Ovary (tissue), 9 donors: ENCODE data around the gene DHX38. TPM values are rescaled to one million over a fixed set of nuclear protein-coding genes. Genes with fewer than 3 reads are reported as not detected.

Experiments
- DNase-seq, 5 donors: peaks; one replicate each; pipeline ENCODE4 v3.0.0-alpha.2; 2019 to 2020
- H3K27ac ChIP-seq, 2 donors: fragments of 200-600 bp; one replicate each; pipeline versions ENCODE4 v1.5.1 to v1.8.0; 2019 to 2022
- H3K27me3 ChIP-seq: fragments of 200-600 bp; one replicate; pipeline ENCODE4 v1.8.0; 2022
- H3K36me3 ChIP-seq: fragments of 200-600 bp; sonication (generic); one replicate; pipeline ENCODE4 v1.5.1; 2019
- H3K4me1 ChIP-seq: one replicate; pipeline ENCODE4 v1.8.1; 2013; ENCODE audit warnings: mild to moderate bottlenecking, moderate library complexity; ENCODE audit not compliant: insufficient read depth
- H3K4me3 ChIP-seq: fragments of 200-600 bp; sonication (generic); one replicate; pipeline ENCODE4 v1.5.1; 2017
- H3K9me3 ChIP-seq, 2 donors: fragments of 200-600 bp in 1 of 2; sonication (generic) in 1 of 2; one replicate each; pipeline versions ENCODE4 v1.5.1 to v1.8.1; 2013 to 2019; ENCODE audit warnings: mild to moderate bottlenecking in 1 of 2, moderate library complexity in 1 of 2
- CTCF ChIP-seq, 3 donors: fragments of 450-650 bp in 2 of 3; fragments of 200-600 bp in 1 of 3; IDR thresholded peaks; one replicate each; pipeline versions ENCODE4 v1.5.1 to v1.8.0; 2016 to 2022; ENCODE audit warnings: antibody characterized with exemption in 3 of 3, mild to moderate bottlenecking in 1 of 3
- EP300 ChIP-seq: sonication (generic); formaldehyde crosslinking; IDR thresholded peaks from one replicate; pipeline ENCODE4 v1.6.1; 2017; ENCODE audit warnings: antibody characterized with exemption
- POLR2A ChIP-seq: fragments of 450-650 bp; IDR thresholded peaks from one replicate; pipeline ENCODE4 v1.6.1; 2017; ENCODE audit warnings: antibody characterized with exemption, mild to moderate bottlenecking, moderate library complexity
- WGBS, 3 donors: extraction: QIAGEN DNeasy Blood & Tissue Kit in 1 of 3; methylation state at CpG; one replicate each; pipeline versions ENCODE4 v1.1.5 to v1.1.7; 2013 to 2017; 5-methylcytosine and 5-hydroxymethylcytosine counted together
- intact Hi-C, 4 donors: fragments of 100-400 bp; cut with DNase I; formaldehyde crosslinking; loops; one replicate each; pipeline versions ENCODE4 v1.11.0 to v1.15.1; 2022 to 2023
- polyA plus RNA-seq, 2 donors: library from polyadenylated mRNA; stranded (reverse); fragments of 200-250 nt in 1 of 2; fragments of 350-450 nt in 1 of 2; fragmentation: Illumina TruSeq in 1 of 2; extraction: RNeasy Lipid Tissue Mini Kit (QIAGEN cat#74804) in 1 of 2; gene quantifications; one replicate each; pipeline ENCODE4 v1.2.3, GENCODE V29; 2013 to 2014
- total RNA-seq, 7 donors: library from RNA; depleted of rRNA in 2 of 7; stranded (reverse); fragments of >200 nt in 2 of 7; fragmentation: NEBNext Ultra II Directional in 3 of 7; extraction: Animal tissue kit (Norgen Biotek cat#: 25700) in 3 of 7; gene quantifications; one replicate each; pipeline versions ENCODE4 v1.1.0 to v1.2.4, GENCODE V29; 2016 to 2023
- donor health status: DM: no; HTN: no; CAD: no; lungs with moderate emphysema.
- donor health status: DM: no; HTN: no; CAD: no.
- donor health status: Bipolar disorder and iron deficiency.
- donor health status: DM: yes; HTN: yes; CAD: no.
- donor health status: DM: no; HTN: no; CAD: no.
- donor health status: DM: yes; HTN: yes; CAD: no.

Gene DHX38
- total and polyA plus RNA-seq, 9 donors, result 33.0 to 81.7 (median 59.1) TPM

- intact Hi-C loops, result no loop called here
- no peak for DNase-seq
- H3K27me3 ChIP-seq, result no peaks in the 10 kb centered on the region
- no peaks in the 10 kb centered on the region for H3K4me1 ChIP-seq
- H3K36me3 ChIP-seq, result no peaks in the 10 kb centered on the region
- WGBS, 3 donors, result 6 to 7% (median 7%) methylated on average over 2 of the region's 2 CpGs
- H3K4me3 ChIP-seq, result no peak overlapping the region
- no peak overlapping the region for H3K27ac ChIP-seq
- TF ChIP-seq EP300, result no peak
- TF ChIP-seq POLR2A, result no peak
- no peak for TF ChIP-seq CTCF (IDR thresholded peaks at IDR 0.05)
- no peaks in the 10 kb centered on the region for H3K9me3 ChIP-seq
Observed at GRCh38 chr16:72159386-72159785, 65.7 kb downstream of the DHX38 start.

- no peak overlapping the region for H3K4me3 ChIP-seq
- H3K27ac ChIP-seq, result no peak overlapping the region
- no peaks in the 10 kb centered on the region for H3K27me3 ChIP-seq
- no peaks in the 10 kb centered on the region for H3K36me3 ChIP-seq
- intact Hi-C loops, result no loop called here
- TF ChIP-seq CTCF (IDR thresholded peaks at IDR 0.05), result no peak
- TF ChIP-seq EP300, result no peak
- TF ChIP-seq POLR2A, result no peak
- 42 to 51% (median 48%) methylated on average over 2 of the region's 2 CpGs for WGBS, 3 donors
- H3K9me3 ChIP-seq, result no peaks in the 10 kb centered on the region
- DNase-seq, result no peak
- H3K4me1 ChIP-seq, result no peaks in the 10 kb centered on the region
Observed at GRCh38 chr16:72159801-72160200, 66.2 kb downstream of the DHX38 start.

- no peak overlapping the region for H3K27ac ChIP-seq
- DNase-seq, result no peak
Observed at GRCh38 chr16:72162105-72162692, 68.6 kb downstream of the DHX38 start.

More at GRCh38 chr16:72162105-72162692, 68.6 kb downstream of the DHX38 start:
- no peaks in the 10 kb centered on the region for H3K9me3 ChIP-seq
- no peaks in the 10 kb centered on the region for H3K27me3 ChIP-seq
- TF ChIP-seq CTCF (IDR thresholded peaks at IDR 0.05) (no peak), EP300 (no peak), POLR2A (no peak)
- H3K4me1 ChIP-seq, result no peaks in the 10 kb centered on the region
- no peak overlapping the region for H3K4me3 ChIP-seq
- 79 to 85% (median 83%) methylated on average over 6 of the region's 6 CpGs for WGBS, 3 donors
- no peaks in the 10 kb centered on the region for H3K36me3 ChIP-seq
- intact Hi-C loops, result no loop called here

Other genes starting within 250 kb of the DHX38 start
- gene ATXN1L, start 247.9 kb upstream of the DHX38 start, total RNA-seq, result 10 to 100 TPM; 12.5 to 29.5 (median 26.0) TPM
- gene ATXN1L, start 247.9 kb upstream of the DHX38 start, polyA plus RNA-seq, result 10 to 100 TPM; 12.6 to 26.6 TPM
- gene ZNF821, start 209.7 kb upstream of the DHX38 start, total RNA-seq, result 10 to 100 TPM in 5 of 7 donors, 1 to 10 TPM in 2; 7.6 to 14.1 (median 11.7) TPM
- gene ZNF821, start 209.7 kb upstream of the DHX38 start, polyA plus RNA-seq, result 10 to 100 TPM in 1 of 2 donors, 1 to 10 TPM in 1; 8.6 to 13.5 TPM
- 100 to 1,000 TPM; 140 to 200 (median 169) TPM for gene IST1, start 198.3 kb upstream of the DHX38 start, total RNA-seq
- 100 to 1,000 TPM; 119 to 324 TPM for gene IST1, start 198.3 kb upstream of the DHX38 start, polyA plus RNA-seq
- gene PKD1L3, start 93.4 kb upstream of the DHX38 start, total RNA-seq, result under 1 TPM in 6 of 7 donors, not detected in 1; 0.03 to 0.30 (median 0.22) TPM
- gene PKD1L3, start 93.4 kb upstream of the DHX38 start, polyA plus RNA-seq, result under 1 TPM; 0.07 to 0.15 TPM
- 10 to 100 TPM in 4 of 7 donors, 1 to 10 TPM in 3; 3.2 to 13.0 (median 10.6) TPM for gene DHODH, start 85.1 kb upstream of the DHX38 start, total RNA-seq
- 1 to 10 TPM; 5.6 to 9.4 TPM for gene DHODH, start 85.1 kb upstream of the DHX38 start, polyA plus RNA-seq
- 100 to 1,000 TPM in 1 of 7 donors, 10 to 100 TPM in 5, under 1 TPM in 1; 0.66 to 186 (median 23.9) TPM for gene HP, start 39.3 kb upstream of the DHX38 start, total RNA-seq
- 10 to 100 TPM; 20.0 to 30.1 TPM for gene HP, start 39.3 kb upstream of the DHX38 start, polyA plus RNA-seq
- 1 to 10 TPM in 4 of 7 donors, under 1 TPM in 3; 0.32 to 2.4 (median 1.1) TPM for gene HPR, start 30.6 kb upstream of the DHX38 start, total RNA-seq
- 1 to 10 TPM; 1.7 to 2.2 TPM for gene HPR, start 30.6 kb upstream of the DHX38 start, polyA plus RNA-seq
- gene TXNL4B, start 227 bp upstream of the DHX38 start, total RNA-seq, result 10 to 100 TPM; 10.6 to 23.1 (median 14.7) TPM
- gene TXNL4B, start 227 bp upstream of the DHX38 start, polyA plus RNA-seq, result 10 to 100 TPM; 16.8 to 20.4 TPM
- gene PMFBP1, start 78.3 kb downstream of the DHX38 start, total RNA-seq, result 1 to 10 TPM in 1 of 7 donors, under 1 TPM in 6; 0.12 to 1.7 (median 0.69) TPM
- gene PMFBP1, start 78.3 kb downstream of the DHX38 start, polyA plus RNA-seq, result under 1 TPM; 0.13 to 0.45 TPM